Lower leg skin (tissue), 3 donors: ENCODE results near the gene LNPEP.

Source experiments
- POLR2A ChIP-seq, 2 donors: fragments of 450-650 bp; IDR thresholded peaks; one replicate each; pipeline ENCODE4 v1.6.1; 2016 to 2017; ENCODE audit warnings: antibody characterized with exemption in 2 of 2, mild to moderate bottlenecking in 1 of 2, moderate library complexity in 1 of 2
- TF ChIP-seq, protein P1 (sequence below), 3 donors: fragments of 450-650 bp; IDR thresholded peaks; one replicate each; pipeline ENCODE4 v1.5.1; 2016; ENCODE audit warnings: antibody characterized with exemption in 3 of 3, mild to moderate bottlenecking in 3 of 3, moderate library complexity in 2 of 3

GRCh38 chr5:97075649-97076048 is 139.8 kb downstream of the LNPEP start:
- no peak for TF ChIP-seq POLR2A (IDR thresholded peaks at IDR 0.05)
- TF ChIP-seq, protein P1, sequence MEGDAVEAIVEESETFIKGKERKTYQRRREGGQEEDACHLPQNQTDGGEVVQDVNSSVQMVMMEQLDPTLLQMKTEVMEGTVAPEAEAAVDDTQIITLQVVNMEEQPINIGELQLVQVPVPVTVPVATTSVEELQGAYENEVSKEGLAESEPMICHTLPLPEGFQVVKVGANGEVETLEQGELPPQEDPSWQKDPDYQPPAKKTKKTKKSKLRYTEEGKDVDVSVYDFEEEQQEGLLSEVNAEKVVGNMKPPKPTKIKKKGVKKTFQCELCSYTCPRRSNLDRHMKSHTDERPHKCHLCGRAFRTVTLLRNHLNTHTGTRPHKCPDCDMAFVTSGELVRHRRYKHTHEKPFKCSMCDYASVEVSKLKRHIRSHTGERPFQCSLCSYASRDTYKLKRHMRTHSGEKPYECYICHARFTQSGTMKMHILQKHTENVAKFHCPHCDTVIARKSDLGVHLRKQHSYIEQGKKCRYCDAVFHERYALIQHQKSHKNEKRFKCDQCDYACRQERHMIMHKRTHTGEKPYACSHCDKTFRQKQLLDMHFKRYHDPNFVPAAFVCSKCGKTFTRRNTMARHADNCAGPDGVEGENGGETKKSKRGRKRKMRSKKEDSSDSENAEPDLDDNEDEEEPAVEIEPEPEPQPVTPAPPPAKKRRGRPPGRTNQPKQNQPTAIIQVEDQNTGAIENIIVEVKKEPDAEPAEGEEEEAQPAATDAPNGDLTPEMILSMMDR (IDR thresholded peaks at IDR 0.05): no peak
